HepG2 (cell line): ENCODE measurements around the gene CARHSP1. TPM values are rescaled to one million over a fixed set of nuclear protein-coding genes. Genes with fewer than 3 reads are reported as not detected.

ENCODE experiments used
- ARID3A ChIP-seq: IDR thresholded peaks from 2 replicates; pipeline ENCODE4 v1.6.1; 2012; ENCODE audit warnings: low read depth, low read length, improper control_type of control experiment
- DMTF1 ChIP-seq: sonication (generic); formaldehyde crosslinking; IDR thresholded peaks from 2 replicates; pipeline ENCODE4 v1.4.0; 2020; ENCODE audit warnings: mild to moderate bottlenecking, missing genetic modification reagents
- EHMT2 ChIP-seq: fragments of 200-600 bp; sonication (generic); IDR thresholded peaks from 2 replicates; pipeline ENCODE4 v1.7.0; 2017; ENCODE audit warnings: antibody characterized with exemption, low read depth, low read length, borderline replicate concordance
- ETS1 ChIP-seq: sonication (generic); formaldehyde crosslinking; IDR thresholded peaks from 2 replicates; pipeline ENCODE4 v1.4.0; 2020; ENCODE audit warnings: missing genetic modification reagents
- EZH2 ChIP-seq: conservative IDR thresholded peaks from 2 replicates; pipeline ENCODE4 v1.6.1; 2012; ENCODE audit warnings: mild to moderate bottlenecking, low read depth, low read length, moderate library complexity
- HHEX ChIP-seq: IDR thresholded peaks from 2 replicates; pipeline ENCODE4 v1.6.1; 2016; ENCODE audit warnings: control low read depth
- HIC2 ChIP-seq: sonication (generic); formaldehyde crosslinking; IDR thresholded peaks from 2 replicates; pipeline ENCODE4 v1.9.0; 2022; ENCODE audit warnings: low read depth, missing genetic modification reagents
- KMT2A ChIP-seq: sonication (generic); formaldehyde crosslinking; IDR thresholded peaks from 2 replicates; pipeline ENCODE4 v1.4.0; 2020; ENCODE audit warnings: missing genetic modification reagents
- NAIF1 ChIP-seq: sonication (generic); formaldehyde crosslinking; IDR thresholded peaks from 2 replicates; pipeline ENCODE4 v1.5.0; 2020; ENCODE audit warnings: mild to moderate bottlenecking, missing genetic modification reagents, borderline replicate concordance
- ZBTB34 ChIP-seq: sonication (generic); formaldehyde crosslinking; IDR thresholded peaks from 2 replicates; pipeline ENCODE4 v1.8.0; 2022; ENCODE audit warnings: mild to moderate bottlenecking, missing genetic modification reagents
- ZNF180 ChIP-seq: sonication (generic); formaldehyde crosslinking; IDR thresholded peaks from 2 replicates; pipeline ENCODE4 v1.4.0; 2020; ENCODE audit warnings: low read depth, missing genetic modification reagents, borderline replicate concordance
- ZNF484 ChIP-seq: sonication (generic); formaldehyde crosslinking; IDR thresholded peaks from 2 replicates; pipeline ENCODE4 v1.5.1; 2020; ENCODE audit warnings: mild to moderate bottlenecking, low read depth, missing genetic modification reagents, borderline replicate concordance
- ZNF496 ChIP-seq: sonication (generic); formaldehyde crosslinking; IDR thresholded peaks from 2 replicates; pipeline ENCODE4 v1.8.1; 2023; ENCODE audit warnings: mild to moderate bottlenecking, moderate library complexity, missing genetic modification reagents; ENCODE audit not compliant: insufficient replicate concordance
- ZNF547 ChIP-seq: sonication (generic); formaldehyde crosslinking; IDR thresholded peaks from 2 replicates; pipeline ENCODE4 v1.5.1; 2020; ENCODE audit warnings: mild to moderate bottlenecking, missing genetic modification reagents
- ZUFSP ChIP-seq: sonication (generic); formaldehyde crosslinking; IDR thresholded peaks from 2 replicates; pipeline ENCODE4 v1.9.0; 2021; ENCODE audit warnings: missing genetic modification reagents, mild to moderate bottlenecking, borderline replicate concordance
- polyA plus RNA-seq, 8 experiments: library from polyadenylated mRNA; depleted of rRNA in 3 of 8; stranded (reverse) in 7 of 8; unstranded in 1 of 8; fragments of >200 nt; fragmentation: Illumina TruSeq in 4 of 8; extraction: Trizol in 4 of 8; gene quantifications; 2 replicates each; pipeline versions ENCODE4 v1.2.1 to v1.2.3, GENCODE V29; 2011 to 2016; ENCODE audit warnings: low read depth in 4 of 8, missing spikeins in 1 of 8, mixed read lengths in 1 of 8; ENCODE audit not compliant: insufficient read depth in 1 of 8
- total RNA-seq, 5 experiments: library from RNA; depleted of rRNA; stranded (reverse); fragments of >200 nt; fragmentation: Illumina TruSeq; extraction: Trizol; gene quantifications; 2 replicates each; pipeline ENCODE4 v1.2.3, GENCODE V29; 2016; ENCODE audit warnings: low read depth in 1 of 5

CARHSP1 gene
- total and polyA plus RNA-seq, 2 of the 13 experiments (the other 11 are each of a cell fraction or from before 2014, with no cell fraction given), result 173 to 345 TPM

- TF ChIP-seq HIC2 (peak; percentile 51; the same call in 1 of the 2 replicates), ZNF547 (CRISPR knock-in tag) (peak; percentile 69), ZNF180 (0 out of 2 replicates have a peak, but pooled peaks have one; percentile 82), HHEX (CRISPR knock-in tag) (no peak), ZBTB34 (CRISPR knock-in tag) (no peak), ZNF496 (CRISPR knock-in tag) (no peak), EHMT2 (no peak), NAIF1 (CRISPR knock-in tag) (no peak), ZNF484 (CRISPR knock-in tag) (no peak), DMTF1 (no peak), ETS1 (no peak), ARID3A (peak; percentile 37; the same call in 1 of the 2 replicates), ZUFSP (CRISPR knock-in tag) (no peak), EZH2 (no peak), KMT2A (CRISPR knock-in tag) (peak; percentile 75)
These were observed 8.6 kb downstream of the CARHSP1 start (continued) for GRCh38 chr16:8859913-8860881.
